ENCODE data around the gene EYS. TPM values are rescaled to one million over a fixed set of nuclear protein-coding genes. Genes with fewer than 3 reads are reported as not detected.

Gene EYS
- total and polyA plus RNA-seq, 2 of the 8 experiments (the other 6 are each of a cell fraction or from before 2014, with no cell fraction given), result 0.05 to 0.13 TPM

- no peaks in the 10 kb centered on the region for H3K9me3 ChIP-seq (ENCODE audit: insufficient read depth in 2 of 2, low read depth in 1 of 2, low read length in 1 of 2)
- no peak overlapping the region for H3K27ac ChIP-seq (ENCODE audit: low read depth, low read length)
- no peaks in the 10 kb centered on the region for H3K36me3 ChIP-seq (ENCODE audit: control insufficient read depth in 2 of 4, insufficient read depth in 4 of 4, low read length in 3 of 4)
- H3K23me2 ChIP-seq (ENCODE audit: low read depth, low read length), result no peaks in the 10 kb centered on the region
- H3K9ac ChIP-seq (replicated peaks in 1 of 4; ENCODE audit: extremely low read depth in 1 of 4, low read depth in 3 of 4, low read length in 3 of 4), result no peak overlapping the region
- no peak overlapping the region for H3K4me2 ChIP-seq (ENCODE audit: insufficient read depth in 1 of 2, low read depth in 2 of 2, low read length in 2 of 2)
- CTCF ChIA-PET (ENCODE audit: partially characterized antibody), result no interaction called here
- peaks cover 0 to 3% (median 0%) of the 10 kb centered on the region in 4 experiments; a peak in 1 of 7 replicates for H3K4me1 ChIP-seq (replicated peaks in 1 of 4; ENCODE audit: control insufficient read depth in 3 of 4, insufficient read depth in 4 of 4, low read length in 3 of 4)
- H3K4ac ChIP-seq (replicated peaks; ENCODE audit: insufficient read length, low read depth, low read length), result no peak overlapping the region
- no peak overlapping the region for H2BK12ac ChIP-seq (ENCODE audit: low read depth, low read length)
- no peak for FAIRE-seq
- H2BK20ac ChIP-seq (ENCODE audit: low read length), result no peak overlapping the region
- POLR2A ChIA-PET (ENCODE audit: partially characterized antibody), result no interaction called here
- no peak overlapping the region for H2BK15ac ChIP-seq (ENCODE audit: low read length)
- TF ChIP-seq, protein P1, sequence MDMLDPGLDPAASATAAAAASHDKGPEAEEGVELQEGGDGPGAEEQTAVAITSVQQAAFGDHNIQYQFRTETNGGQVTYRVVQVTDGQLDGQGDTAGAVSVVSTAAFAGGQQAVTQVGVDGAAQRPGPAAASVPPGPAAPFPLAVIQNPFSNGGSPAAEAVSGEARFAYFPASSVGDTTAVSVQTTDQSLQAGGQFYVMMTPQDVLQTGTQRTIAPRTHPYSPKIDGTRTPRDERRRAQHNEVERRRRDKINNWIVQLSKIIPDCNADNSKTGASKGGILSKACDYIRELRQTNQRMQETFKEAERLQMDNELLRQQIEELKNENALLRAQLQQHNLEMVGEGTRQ (IDR thresholded peaks at IDR 0.05; ENCODE audit: low read length), result no peak
- no peak for TF ChIP-seq SP2 (IDR thresholded peaks at IDR 0.05; ENCODE audit: low read length)
- TF ChIP-seq, protein P2, sequence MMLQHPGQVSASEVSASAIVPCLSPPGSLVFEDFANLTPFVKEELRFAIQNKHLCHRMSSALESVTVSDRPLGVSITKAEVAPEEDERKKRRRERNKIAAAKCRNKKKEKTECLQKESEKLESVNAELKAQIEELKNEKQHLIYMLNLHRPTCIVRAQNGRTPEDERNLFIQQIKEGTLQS (IDR thresholded peaks at IDR 0.05; ENCODE audit: insufficient read depth, low read depth, low read length), result no peak
- TF ChIP-seq HDAC6 (IDR thresholded peaks at IDR 0.05; ENCODE audit: low read depth, low read length), result no peak
- no peak for TF ChIP-seq POU5F1 (IDR thresholded peaks at IDR 0.05; ENCODE audit: low read depth, low read length)
- H3K18ac ChIP-seq (ENCODE audit: extremely low read depth, low read length), result no peak overlapping the region
- 75% methylated on average over 2 of the region's 2 CpGs; no CpG with 5 or more reads in 1 of the 2 experiments for WGBS, 2 experiments (ENCODE audit: extremely low coverage in 1 of 2, insufficient coverage in 1 of 2, insufficient read length in 1 of 2, insufficient replicate concordance in 2 of 2, low coverage in 1 of 2, low lambda C conversion rate in 2 of 2, missing lambda C conversion rate in 1 of 2)
- H4K5ac ChIP-seq (ENCODE audit: insufficient read length, low read depth, low read length), result no peak overlapping the region
- H2BK120ac ChIP-seq (replicated peaks; ENCODE audit: low read depth, low read length), result no peak overlapping the region
- no peak overlapping the region for H4K91ac ChIP-seq (replicated peaks; ENCODE audit: insufficient read length, low read length)
- H2AFZ ChIP-seq (ENCODE audit: low read length), result no peak overlapping the region
- H2AK5ac ChIP-seq (ENCODE audit: low read depth, low read length), result no peak overlapping the region
- H4K20me1 ChIP-seq (replicated peaks in 1 of 2; ENCODE audit: control insufficient read depth in 1 of 2, insufficient read depth in 2 of 2, low read length in 2 of 2), result no peaks in the 10 kb centered on the region
- no peaks in the 10 kb centered on the region for H3K79me1 ChIP-seq (ENCODE audit: low read depth, low read length)
- H3K27me3 ChIP-seq (replicated peaks in 1 of 4; ENCODE audit: control insufficient read depth in 3 of 4, extremely low read depth in 1 of 4, insufficient read depth in 3 of 4, low read length in 3 of 4), result no peaks in the 10 kb centered on the region
- H3K79me2 ChIP-seq (ENCODE audit: control insufficient read depth in 1 of 2, insufficient read depth in 2 of 2, low read length in 2 of 2), result no peaks in the 10 kb centered on the region
- no peak overlapping the region for H3K14ac ChIP-seq (ENCODE audit: insufficient read length)
- no peak overlapping the region for H3K4me3 ChIP-seq (ENCODE audit: extremely low read depth in 1 of 4, insufficient read depth in 2 of 4, low read depth in 3 of 4, low read length in 4 of 4)
- H3K56ac ChIP-seq (replicated peaks; ENCODE audit: insufficient read length, low read depth, low read length), result no peak overlapping the region
- no peak overlapping the region for H4K8ac ChIP-seq (ENCODE audit: extremely low read depth, insufficient read depth, low read length)
- H3K23ac ChIP-seq (ENCODE audit: insufficient read length), result no peak overlapping the region
- DNase-seq (ENCODE audit: low read depth in 1 of 2, low spot score in 2 of 2), result no peak
- no peak overlapping the region for H2BK5ac ChIP-seq (ENCODE audit: low read depth, low read length)
These were observed 1898.5 kb downstream of the EYS start for GRCh38 chr6:63808576-63808975.

Data from H1 (cell line).